Astrocyte of the spinal cord (primary cell): ENCODE data around the gene CEACAM20.

Experiments
- DNase-seq: peaks from one replicate; pipeline ENCODE4 v3.0.0; 2011; ENCODE audit warnings: low read depth, low spot score
- H3K4me3 ChIP-seq: 2 replicates; pipeline ENCODE4 v1.5.1; 2011; ENCODE audit warnings: low read depth, mild to moderate bottlenecking, low read length, moderate library complexity
- in situ Hi-C: cut with HindIII; loops from 2 replicates; pipeline ENCODE4 v1.10.0; 2017; ENCODE audit warnings: low sequenced_read_pairs
- TF ChIP-seq, protein P1 (sequence below): IDR thresholded peaks from 2 replicates; pipeline ENCODE4 v1.5.1; 2012; ENCODE audit warnings: low read depth, mild to moderate bottlenecking, low read length, inconsistent platforms

The CEACAM20 gene

DNA sequence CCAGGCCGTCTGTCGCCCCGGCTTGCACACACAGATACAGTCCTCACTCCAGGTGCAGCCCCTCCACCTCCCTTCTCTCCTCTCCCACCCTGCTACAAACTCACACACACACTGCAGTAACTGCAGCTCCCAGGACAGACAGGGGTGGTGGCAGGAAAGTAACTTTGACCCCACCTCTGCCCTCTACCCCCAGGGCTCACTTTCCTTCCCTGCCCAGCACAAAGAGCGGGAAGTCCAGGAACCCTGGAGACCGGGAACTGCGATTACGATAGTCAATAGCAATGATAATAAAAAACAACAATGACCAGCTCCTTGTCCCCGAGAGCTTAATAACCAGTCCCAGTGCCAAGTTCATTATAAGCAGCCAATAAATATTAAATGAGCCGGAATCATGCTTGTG is at the start of gene CEACAM20:
CEACAM20 (minus strand) TSS at position 140 of the 400 bp plus-strand sequence. CDS start 166 bp downstream, outside the sequence.
- H3K4me3 ChIP-seq: no peak within 1 kb of the TSS
- in situ Hi-C loops: no loop called here
- DNase-seq: no peak
- TF ChIP-seq, protein P1, sequence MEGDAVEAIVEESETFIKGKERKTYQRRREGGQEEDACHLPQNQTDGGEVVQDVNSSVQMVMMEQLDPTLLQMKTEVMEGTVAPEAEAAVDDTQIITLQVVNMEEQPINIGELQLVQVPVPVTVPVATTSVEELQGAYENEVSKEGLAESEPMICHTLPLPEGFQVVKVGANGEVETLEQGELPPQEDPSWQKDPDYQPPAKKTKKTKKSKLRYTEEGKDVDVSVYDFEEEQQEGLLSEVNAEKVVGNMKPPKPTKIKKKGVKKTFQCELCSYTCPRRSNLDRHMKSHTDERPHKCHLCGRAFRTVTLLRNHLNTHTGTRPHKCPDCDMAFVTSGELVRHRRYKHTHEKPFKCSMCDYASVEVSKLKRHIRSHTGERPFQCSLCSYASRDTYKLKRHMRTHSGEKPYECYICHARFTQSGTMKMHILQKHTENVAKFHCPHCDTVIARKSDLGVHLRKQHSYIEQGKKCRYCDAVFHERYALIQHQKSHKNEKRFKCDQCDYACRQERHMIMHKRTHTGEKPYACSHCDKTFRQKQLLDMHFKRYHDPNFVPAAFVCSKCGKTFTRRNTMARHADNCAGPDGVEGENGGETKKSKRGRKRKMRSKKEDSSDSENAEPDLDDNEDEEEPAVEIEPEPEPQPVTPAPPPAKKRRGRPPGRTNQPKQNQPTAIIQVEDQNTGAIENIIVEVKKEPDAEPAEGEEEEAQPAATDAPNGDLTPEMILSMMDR: no peak

DNA sequence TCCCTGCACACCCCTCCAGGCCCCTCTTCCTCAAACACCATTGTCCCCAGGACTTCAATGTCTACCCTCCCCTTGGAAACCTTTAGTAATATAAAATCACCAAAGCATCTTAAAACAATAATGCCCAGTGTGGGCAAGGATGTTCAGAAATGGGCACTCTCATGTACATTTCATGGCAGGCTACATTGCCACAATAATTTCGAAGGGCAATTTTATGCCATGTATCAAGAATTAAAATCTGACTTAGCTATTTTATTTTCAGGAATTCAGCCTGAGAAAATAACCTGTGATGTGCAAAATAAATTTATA is 48.0 kb upstream of the CEACAM20 start:
- no peak overlapping the region for H3K4me3 ChIP-seq
- TF ChIP-seq, protein P1: no peak
- in situ Hi-C loops: no loop called here
- DNase-seq: no peak

DNA sequence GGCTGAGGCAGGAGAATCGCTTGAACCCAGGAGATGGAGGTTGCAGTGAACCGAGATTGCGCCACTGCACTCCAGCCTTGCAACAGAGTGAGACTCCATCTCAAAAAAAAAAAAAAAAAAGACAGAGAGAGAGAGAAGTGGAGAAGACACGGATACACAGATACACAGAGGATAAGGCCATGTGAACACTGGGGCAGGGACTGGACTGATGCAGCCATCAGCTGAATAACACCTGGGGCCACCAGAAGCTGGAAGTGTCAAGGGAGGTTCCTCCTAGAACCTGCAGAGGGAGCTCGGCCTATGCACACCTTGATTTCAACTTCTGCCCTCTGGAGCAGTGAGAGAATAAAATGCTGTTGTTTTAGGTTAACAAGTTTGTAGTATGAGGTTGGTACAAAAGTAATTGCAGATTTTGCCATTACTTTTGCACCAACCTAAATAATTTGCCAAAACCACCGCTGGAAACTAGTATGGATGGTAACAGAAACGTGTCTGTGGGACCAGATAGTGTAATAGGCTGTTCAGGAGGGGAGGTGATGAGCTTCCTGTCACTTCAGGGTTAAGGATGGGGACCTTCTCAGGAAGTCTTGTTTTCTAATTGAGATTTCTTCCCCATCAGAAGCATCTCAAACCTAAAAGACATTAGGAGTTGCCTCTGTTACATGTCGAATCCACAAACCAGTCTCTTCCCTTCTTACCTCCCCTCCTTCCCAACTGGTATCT is 47.5 kb upstream of the CEACAM20 start:
- in situ Hi-C loops: no loop called here
- peak; percentile 32 for DNase-seq
- TF ChIP-seq, protein P1: peak; percentile 74
- H3K4me3 ChIP-seq: no peak overlapping the region

DNA sequence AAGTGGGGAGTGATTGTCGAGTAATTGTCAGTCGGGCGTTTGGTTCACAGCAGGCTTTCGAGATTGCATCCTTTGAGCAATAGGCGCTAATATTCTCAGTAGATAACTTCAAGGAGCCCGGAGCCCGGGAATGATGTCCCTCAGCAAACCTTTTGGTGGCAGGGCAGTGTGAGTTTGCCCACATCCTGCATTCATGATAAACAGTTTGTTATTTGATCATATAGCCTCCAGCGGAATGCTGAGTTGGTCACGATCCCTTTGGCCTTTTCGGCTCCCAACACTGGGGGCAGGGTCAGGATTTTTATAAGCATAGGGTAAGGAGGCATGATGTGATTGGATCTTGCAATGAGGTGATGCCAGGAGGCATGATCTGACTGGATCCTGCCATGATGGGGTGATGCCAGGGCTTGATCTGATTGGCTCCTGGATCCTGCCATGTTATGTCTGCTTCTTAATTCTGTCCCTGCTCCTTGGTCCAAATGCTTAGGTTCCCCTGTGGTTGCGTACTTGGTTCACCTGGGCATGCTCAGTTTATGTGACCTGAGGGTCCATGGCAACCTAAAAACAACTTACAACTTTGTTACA is 45.7 kb upstream of the CEACAM20 start:
- no peak for DNase-seq
- in situ Hi-C loops: no loop called here
- H3K4me3 ChIP-seq: no peak overlapping the region
- TF ChIP-seq, protein P1: no peak

DNA sequence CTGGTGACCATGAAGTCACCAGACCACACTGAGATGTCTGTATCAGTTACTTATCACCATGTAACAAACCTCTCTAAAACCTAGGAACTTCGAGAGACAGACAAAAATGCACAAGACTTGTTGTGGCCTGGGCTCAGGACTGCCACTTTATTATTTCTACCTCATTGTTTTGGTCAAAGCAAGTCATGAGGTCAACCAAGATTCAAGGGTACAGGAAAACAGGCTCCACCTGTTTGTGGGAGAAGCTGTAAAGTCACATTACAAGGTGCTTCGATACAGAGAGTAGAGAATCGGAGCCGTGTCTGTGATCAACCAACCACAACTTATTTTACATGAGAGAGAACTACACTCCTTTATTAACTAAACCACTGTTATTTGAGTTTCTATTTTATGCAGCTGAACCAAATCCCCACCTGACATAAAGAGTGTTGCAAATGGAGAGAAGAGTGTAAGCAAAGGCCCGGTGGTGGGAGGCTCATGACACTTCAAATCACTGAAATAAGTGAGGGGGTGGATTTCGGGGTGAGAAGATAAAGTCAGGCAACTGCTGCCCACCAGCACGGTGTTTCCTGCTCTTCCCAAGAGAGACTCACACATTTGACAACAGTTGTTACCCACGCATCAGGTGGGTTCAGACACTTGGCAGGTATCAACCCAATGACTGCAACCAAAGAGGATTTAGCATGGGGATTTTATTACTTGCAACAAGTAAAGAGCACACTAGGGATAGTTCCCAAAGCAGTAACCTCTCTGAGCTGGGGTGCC is 44.9 kb upstream of the CEACAM20 start:
- TF ChIP-seq, protein P1: no peak
- DNase-seq: no peak
- no peak overlapping the region for H3K4me3 ChIP-seq
- in situ Hi-C loops: no loop called here

DNA sequence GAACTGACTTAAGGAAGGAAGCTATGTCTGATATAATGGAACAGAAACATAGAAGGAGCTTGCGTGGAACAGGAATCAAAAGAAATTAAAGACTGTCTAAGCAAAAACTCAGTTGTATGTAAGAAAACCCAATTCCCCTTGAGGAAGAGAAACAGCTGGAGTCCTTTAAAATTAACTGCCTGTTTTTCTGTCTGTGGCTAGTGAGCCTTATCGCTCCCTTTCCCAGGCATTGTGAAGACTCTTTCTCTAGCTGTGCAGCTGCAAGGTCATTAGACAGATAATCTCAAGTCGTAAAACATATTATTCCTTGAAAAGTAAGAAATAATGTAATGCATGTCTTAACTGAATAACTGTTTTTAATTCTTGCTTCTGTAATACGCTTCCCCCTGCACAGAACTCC is 44.2 kb upstream of the CEACAM20 start:
- in situ Hi-C loops: no loop called here
- TF ChIP-seq, protein P1: no peak
- DNase-seq: no peak
- no peak overlapping the region for H3K4me3 ChIP-seq
